Esophagus squamous epithelium (tissue), 4 donors: ENCODE measurements around the gene OAT.

ENCODE experiments used
- POLR2A ChIP-seq, 4 donors: fragments of 450-650 bp; IDR thresholded peaks; one replicate each; pipeline ENCODE4 v1.6.1; 2017; ENCODE audit warnings: antibody characterized with exemption in 4 of 4, mild to moderate bottlenecking in 4 of 4, moderate library complexity in 3 of 4
- TF ChIP-seq, protein P1 (sequence below), 6 experiments: fragments of 450-650 bp in 4 of 6; fragments of 200-600 bp in 2 of 6; sonication (generic) in 2 of 6; IDR thresholded peaks; one replicate each; pipeline ENCODE4 v1.5.1; 2016 to 2019; ENCODE audit warnings: antibody characterized with exemption in 6 of 6, mild to moderate bottlenecking in 4 of 6, moderate library complexity in 4 of 6

DNA sequence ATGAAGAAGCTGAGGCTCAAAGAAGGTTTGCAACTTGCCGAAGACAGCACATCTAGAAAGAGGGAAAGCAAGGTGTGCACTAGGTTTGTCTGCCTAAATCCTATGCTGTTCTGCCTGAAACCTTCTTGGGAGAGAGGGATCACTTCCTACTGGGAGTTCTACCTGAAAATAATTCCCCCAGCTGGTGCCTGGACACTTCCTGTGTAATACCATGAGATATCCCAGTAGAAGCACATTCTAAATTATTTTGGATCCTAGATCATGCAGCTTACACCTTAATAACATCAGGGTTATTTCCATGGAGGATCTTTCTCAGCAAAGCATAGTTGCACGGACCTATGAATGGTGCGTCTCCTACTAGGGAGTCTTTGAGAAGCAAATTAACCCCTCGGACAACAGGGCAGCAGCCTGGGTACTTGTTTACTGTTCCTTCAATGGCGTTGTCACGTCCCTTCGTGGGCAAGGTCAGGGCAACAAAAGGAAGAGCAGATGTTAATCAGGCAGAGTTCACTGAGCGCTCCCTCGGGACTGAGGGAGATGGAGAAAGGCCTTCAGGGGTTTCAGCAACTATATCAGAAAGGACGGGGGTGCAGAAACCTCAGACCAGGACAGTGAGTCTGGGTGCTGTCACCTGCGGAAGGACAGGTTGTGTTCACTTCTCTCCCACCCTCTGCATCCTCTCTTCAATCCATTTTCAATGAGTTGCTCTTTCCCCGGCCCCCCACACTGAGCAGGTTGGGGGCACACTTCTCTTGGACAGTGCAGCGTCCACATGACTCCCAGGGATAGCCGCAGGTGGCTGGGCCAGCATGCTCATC lies 44.0 kb downstream of the OAT start:
- TF ChIP-seq POLR2A (IDR thresholded peaks at IDR 0.05), result no peak
- TF ChIP-seq, protein P1, sequence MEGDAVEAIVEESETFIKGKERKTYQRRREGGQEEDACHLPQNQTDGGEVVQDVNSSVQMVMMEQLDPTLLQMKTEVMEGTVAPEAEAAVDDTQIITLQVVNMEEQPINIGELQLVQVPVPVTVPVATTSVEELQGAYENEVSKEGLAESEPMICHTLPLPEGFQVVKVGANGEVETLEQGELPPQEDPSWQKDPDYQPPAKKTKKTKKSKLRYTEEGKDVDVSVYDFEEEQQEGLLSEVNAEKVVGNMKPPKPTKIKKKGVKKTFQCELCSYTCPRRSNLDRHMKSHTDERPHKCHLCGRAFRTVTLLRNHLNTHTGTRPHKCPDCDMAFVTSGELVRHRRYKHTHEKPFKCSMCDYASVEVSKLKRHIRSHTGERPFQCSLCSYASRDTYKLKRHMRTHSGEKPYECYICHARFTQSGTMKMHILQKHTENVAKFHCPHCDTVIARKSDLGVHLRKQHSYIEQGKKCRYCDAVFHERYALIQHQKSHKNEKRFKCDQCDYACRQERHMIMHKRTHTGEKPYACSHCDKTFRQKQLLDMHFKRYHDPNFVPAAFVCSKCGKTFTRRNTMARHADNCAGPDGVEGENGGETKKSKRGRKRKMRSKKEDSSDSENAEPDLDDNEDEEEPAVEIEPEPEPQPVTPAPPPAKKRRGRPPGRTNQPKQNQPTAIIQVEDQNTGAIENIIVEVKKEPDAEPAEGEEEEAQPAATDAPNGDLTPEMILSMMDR (IDR thresholded peaks at IDR 0.05), result no peak
